HepG2 (cell line): Measurements from ENCODE around the gene LRRC10B. TPM values are rescaled to one million over a fixed set of nuclear protein-coding genes. Genes with fewer than 3 reads are reported as not detected.

Experiments used
- ATAC-seq: fragments of 200-7000 bp; cut with Tn5 transposase; 3 replicates; pipeline ENCODE4 v1.9.1; 2020; ENCODE audit warnings: mild to moderate bottlenecking, moderate library complexity
- BruUV-seq: library from RNA; stranded (reverse); fragments of 400-500 nt; replicated peaks from 2 replicates; lab custom pipeline; 2021; lab: Mats Ljungman, UMichigan
- CTCF ChIA-PET: fragments of 300-600 bp; formaldehyde crosslinking; extraction: SDS; loops from one replicate; lab custom pipeline; 2021; ENCODE audit warnings: low total read pairs, inconsistent platforms, low intra/inter-chr PET ratio; lab: Yijun Ruan, JAX
- POLR2A ChIA-PET: fragments of 350-600 bp; sonication (Branson Sonifier 250); formaldehyde crosslinking; loops from one replicate; lab custom pipeline; 2020; ENCODE audit warnings: antibody characterized with exemption, inconsistent platforms; lab: Yijun Ruan, JAX
- DNase-seq: peaks from one replicate; pipeline ENCODE4 v3.0.0-alpha.2; 2015; ENCODE audit warnings: low spot score
- FAIRE-seq: peaks from 3 replicates; lab custom pipeline; 2011; peaks lifted over from hg19 to GRCh38; lab: Jason Lieb, UNC
- H2AFZ ChIP-seq: one replicate; pipeline ENCODE4 v1.6.1; 2011; ENCODE audit warnings: low read length, inconsistent platforms
- H3K27ac ChIP-seq: fragments of 300-600 bp; 3 replicates; pipeline ENCODE4 v1.8.0; 2011; ENCODE audit warnings: mixed run types, mild to moderate bottlenecking, mixed read lengths, low read length, inconsistent platforms; ENCODE audit not compliant: insufficient read depth; ENCODE audit errors: extremely low read length
- H3K27me3 ChIP-seq, 2 experiments: fragments of 200-600 bp in 1 of 2; 2 replicates in 1 of 2; 3 replicates in 1 of 2; pipeline versions ENCODE4 v1.6.0 to v1.8.0; 2011; ENCODE audit warnings: low read length in 2 of 2, mild to moderate bottlenecking in 2 of 2, moderate library complexity in 2 of 2, inconsistent platforms in 1 of 2; ENCODE audit not compliant: insufficient read depth in 2 of 2, control insufficient read depth in 1 of 2
- H3K36me3 ChIP-seq, 2 experiments: fragments of 200-600 bp in 1 of 2; replicated peaks in 1 of 2; 2 replicates in 1 of 2; 3 replicates in 1 of 2; pipeline versions ENCODE4 v1.5.1 to v1.8.0; 2011; ENCODE audit warnings: low read length in 2 of 2, inconsistent platforms in 1 of 2; ENCODE audit not compliant: insufficient read depth in 2 of 2, control insufficient read depth in 1 of 2
- H3K4me1 ChIP-seq: 2 replicates; pipeline ENCODE4 v1.5.1; 2012; ENCODE audit warnings: low read length, inconsistent platforms; ENCODE audit not compliant: insufficient read depth
- H3K4me2 ChIP-seq: 2 replicates; pipeline ENCODE4 v1.6.0; 2011; ENCODE audit warnings: low read depth, low read length, inconsistent platforms
- H3K4me3 ChIP-seq, 3 experiments: fragments of 200-600 bp in 1 of 3; sonication (generic), shearing (Covaris generic) in 1 of 3; replicated peaks in 1 of 3; 2 replicates each; pipeline ENCODE4 v1.5.1; 2011 to 2016; ENCODE audit warnings: low read length in 3 of 3, inconsistent platforms in 2 of 3, low read depth in 2 of 3, mild to moderate bottlenecking in 2 of 3, control low read depth in 1 of 3, mixed read lengths in 1 of 3; ENCODE audit not compliant: insufficient read depth in 1 of 3
- H3K79me2 ChIP-seq: one replicate; pipeline ENCODE4 v1.6.1; 2011; ENCODE audit warnings: low read length, inconsistent platforms; ENCODE audit not compliant: insufficient read depth
- H3K9ac ChIP-seq: 2 replicates; pipeline ENCODE4 v1.6.0; 2011; ENCODE audit warnings: mild to moderate bottlenecking, low read depth, low read length, inconsistent platforms; ENCODE audit not compliant: insufficient read depth
- H3K9me3 ChIP-seq: 2 replicates; pipeline ENCODE4 v1.5.1; 2012; ENCODE audit warnings: mild to moderate bottlenecking, low read length
- H4K20me1 ChIP-seq: 2 replicates; pipeline ENCODE4 v1.6.0; 2011; ENCODE audit warnings: inconsistent platforms, mild to moderate bottlenecking, low read length, moderate library complexity; ENCODE audit not compliant: insufficient read depth
- CREB3 ChIP-seq: sonication (generic); formaldehyde crosslinking; IDR thresholded peaks from 2 replicates; pipeline ENCODE4 v1.5.0; 2020; ENCODE audit warnings: missing genetic modification reagents
- EED ChIP-seq: sonication (generic); formaldehyde crosslinking; IDR thresholded peaks from 2 replicates; pipeline ENCODE4 v1.5.0; 2020; ENCODE audit warnings: mild to moderate bottlenecking, missing genetic modification reagents
- JARID2 ChIP-seq: sonication (generic); formaldehyde crosslinking; IDR thresholded peaks from 2 replicates; pipeline ENCODE4 v1.8.1; 2023; ENCODE audit warnings: missing genetic modification reagents, inconsistent platforms; ENCODE audit not compliant: insufficient replicate concordance
- MED1 ChIP-seq: sonication (generic); formaldehyde crosslinking; IDR thresholded peaks from 2 replicates; pipeline ENCODE4 v1.4.0; 2020; ENCODE audit warnings: missing genetic modification reagents
- MYNN ChIP-seq: sonication (generic); formaldehyde crosslinking; IDR thresholded peaks from 2 replicates; pipeline ENCODE4 v1.4.0; 2020; ENCODE audit warnings: mild to moderate bottlenecking, low read depth, missing genetic modification reagents
- MYPOP ChIP-seq: sonication (generic); formaldehyde crosslinking; IDR thresholded peaks from 2 replicates; pipeline ENCODE4 v1.8.1; 2023; ENCODE audit warnings: mild to moderate bottlenecking, moderate library complexity, missing genetic modification reagents
- NR2C2 ChIP-seq: sonication (generic); formaldehyde crosslinking; IDR thresholded peaks from 2 replicates; pipeline ENCODE4 v1.4.0; 2020; ENCODE audit warnings: missing genetic modification reagents, mild to moderate bottlenecking, moderate library complexity, borderline replicate concordance
- POLR2A ChIP-seq, 2 experiments: IDR thresholded peaks; 2 replicates each; pipeline ENCODE4 v1.6.1; 2011; ENCODE audit warnings: low read depth in 2 of 2, low read length in 2 of 2, mild to moderate bottlenecking in 1 of 2, moderate library complexity in 1 of 2; ENCODE audit not compliant: insufficient read depth in 1 of 2
- REXO4 ChIP-seq: sonication (generic); formaldehyde crosslinking; IDR thresholded peaks from 2 replicates; pipeline ENCODE4 v1.8.0; 2022; ENCODE audit warnings: missing genetic modification reagents, mild to moderate bottlenecking, borderline replicate concordance
- SNRNP70 ChIP-seq: fragments of 200-400 bp; formaldehyde crosslinking; IDR thresholded peaks from 2 replicates; pipeline ENCODE4 v1.6.1; 2017; ENCODE audit warnings: mild to moderate bottlenecking, low read depth, low read length, moderate library complexity
- TFDP2 ChIP-seq: sonication (generic); formaldehyde crosslinking; IDR thresholded peaks from 2 replicates; pipeline ENCODE4 v1.4.0; 2020; ENCODE audit warnings: missing genetic modification reagents
- XBP1 ChIP-seq: sonication (generic); formaldehyde crosslinking; IDR thresholded peaks from 2 replicates; pipeline ENCODE4 v1.5.0; 2020; ENCODE audit warnings: missing genetic modification reagents
- ZBTB34 ChIP-seq: sonication (generic); formaldehyde crosslinking; IDR thresholded peaks from 2 replicates; pipeline ENCODE4 v1.8.0; 2022; ENCODE audit warnings: mild to moderate bottlenecking, missing genetic modification reagents
- ZBTB43 ChIP-seq: sonication (generic); formaldehyde crosslinking; conservative IDR thresholded peaks from 2 replicates; pipeline ENCODE4 v1.4.0; 2020; ENCODE audit warnings: missing genetic modification reagents
- ZNF496 ChIP-seq: sonication (generic); formaldehyde crosslinking; IDR thresholded peaks from 2 replicates; pipeline ENCODE4 v1.8.1; 2023; ENCODE audit warnings: mild to moderate bottlenecking, moderate library complexity, missing genetic modification reagents; ENCODE audit not compliant: insufficient replicate concordance
- ZNF710 ChIP-seq: sonication (generic); formaldehyde crosslinking; IDR thresholded peaks from 2 replicates; pipeline ENCODE4 v1.5.0; 2020; ENCODE audit warnings: mild to moderate bottlenecking, missing genetic modification reagents, borderline replicate concordance
- ZNF792 ChIP-seq: IDR thresholded peaks from 2 replicates; pipeline ENCODE4 v1.6.1; 2016
- ZNF839 ChIP-seq: sonication (generic); formaldehyde crosslinking; IDR thresholded peaks from 2 replicates; pipeline ENCODE4 v1.4.0; 2020; ENCODE audit warnings: missing genetic modification reagents, mild to moderate bottlenecking, borderline replicate concordance
- WGBS: methylation state at CpG from one replicate; pipeline ENCODE4 v1.1.6; 2017; ENCODE audit warnings: low lambda C conversion rate; 5-methylcytosine and 5-hydroxymethylcytosine counted together
- in situ Hi-C: cut with HindIII; loops from 2 replicates; pipeline ENCODE4 v1.10.0; 2017; ENCODE audit warnings: low pct_unique_long_range_greater_than_20kb; ENCODE audit not compliant: extremely low pct_ligation_motif_present
- intact Hi-C: fragments of 100-400 bp; cut with micrococcal nuclease; formaldehyde crosslinking; loops from one replicate; pipeline ENCODE4 v1.10.0; 2022; ENCODE audit not compliant: unreplicated experiment
- polyA plus RNA-seq, 8 experiments: library from polyadenylated mRNA; depleted of rRNA in 3 of 8; stranded (reverse) in 7 of 8; unstranded in 1 of 8; fragments of >200 nt; fragmentation: Illumina TruSeq in 4 of 8; extraction: Trizol in 4 of 8; gene quantifications; 2 replicates each; pipeline versions ENCODE4 v1.2.1 to v1.2.3, GENCODE V29; 2011 to 2016; ENCODE audit warnings: low read depth in 4 of 8, missing spikeins in 1 of 8, mixed read lengths in 1 of 8; ENCODE audit not compliant: insufficient read depth in 1 of 8
- total RNA-seq, 5 experiments: library from RNA; depleted of rRNA; stranded (reverse); fragments of >200 nt; fragmentation: Illumina TruSeq; extraction: Trizol; gene quantifications; 2 replicates each; pipeline ENCODE4 v1.2.3, GENCODE V29; 2016; ENCODE audit warnings: low read depth in 1 of 5

LRRC10B gene
- total and polyA plus RNA-seq, 2 of the 13 experiments (the other 11 are each of a cell fraction or from before 2014, with no cell fraction given) = not detected

- no peak overlapping the region for H2AFZ ChIP-seq
- 33% methylated on average over 3 of the region's 3 CpGs for WGBS
- in situ Hi-C loops = no loop called here
- no peak overlapping the region for H3K4me2 ChIP-seq
- H3K27me3 ChIP-seq = no peaks in the 10 kb centered on the region; a peak in 1 of 5 replicates
- no peak overlapping the region for H3K4me3 ChIP-seq
- no peaks in the 10 kb centered on the region for H3K36me3 ChIP-seq
- ATAC-seq (no peak), DNase-seq (no peak), FAIRE-seq (no peak)
- H3K79me2 ChIP-seq = no peaks in the 10 kb centered on the region
- no peak overlapping the region for H3K9ac ChIP-seq
- BruUV-seq = no TSS peak
- ChIA-PET CTCF (no interaction called here), POLR2A (no interaction called here)
- H3K9me3 ChIP-seq = no peaks in the 10 kb centered on the region
- no peak overlapping the region for H3K27ac ChIP-seq
- peaks cover 17% of the 10 kb centered on the region for H3K4me1 ChIP-seq
- intact Hi-C loops = no loop called here
- H4K20me1 ChIP-seq = no peaks in the 10 kb centered on the region
- TF ChIP-seq ZNF839 (CRISPR knock-in tag) = no peak
- no peak for TF ChIP-seq NR2C2 (CRISPR knock-in tag)
- no peak for TF ChIP-seq REXO4 (CRISPR knock-in tag)
- no peak for TF ChIP-seq JARID2 (CRISPR knock-in tag)
- no peak for TF ChIP-seq TFDP2
- TF ChIP-seq MYPOP = no peak
- TF ChIP-seq ZNF792 (CRISPR knock-in tag) = no peak
- no peak for TF ChIP-seq ZNF496 (CRISPR knock-in tag)
- TF ChIP-seq CREB3 (CRISPR knock-in tag) = no peak
- no peak for TF ChIP-seq POLR2A (IDR thresholded peaks at IDR 0.05; ENCODE audit: insufficient read depth in 1 of 2, low read depth in 2 of 2, low read length in 2 of 2)
- TF ChIP-seq XBP1 = no peak
- TF ChIP-seq ZBTB43 = no peak
- TF ChIP-seq ZNF710 = no peak
- no peak for TF ChIP-seq ZBTB34 (CRISPR knock-in tag)
- no peak for TF ChIP-seq MYNN (CRISPR knock-in tag)
- no peak for TF ChIP-seq EED (CRISPR knock-in tag)
- no peak for TF ChIP-seq MED1
- no peak for TF ChIP-seq SNRNP70
These were observed 33.0 kb downstream of the LRRC10B start for GRCh38 chr11:61541598-61541997.
